UCSD-AML1 (cell line): ENCODE measurements around the gene NPAT.
A peak's percentile ranks its signal among the peaks of the same experiment; 100 is the strongest.

Experiments used
- DNase-seq: peaks from one replicate; lab custom pipeline; 2025; ENCODE audit not compliant: unreplicated experiment; lab: John Stamatoyannopoulos, UW

NPAT gene

DNA sequence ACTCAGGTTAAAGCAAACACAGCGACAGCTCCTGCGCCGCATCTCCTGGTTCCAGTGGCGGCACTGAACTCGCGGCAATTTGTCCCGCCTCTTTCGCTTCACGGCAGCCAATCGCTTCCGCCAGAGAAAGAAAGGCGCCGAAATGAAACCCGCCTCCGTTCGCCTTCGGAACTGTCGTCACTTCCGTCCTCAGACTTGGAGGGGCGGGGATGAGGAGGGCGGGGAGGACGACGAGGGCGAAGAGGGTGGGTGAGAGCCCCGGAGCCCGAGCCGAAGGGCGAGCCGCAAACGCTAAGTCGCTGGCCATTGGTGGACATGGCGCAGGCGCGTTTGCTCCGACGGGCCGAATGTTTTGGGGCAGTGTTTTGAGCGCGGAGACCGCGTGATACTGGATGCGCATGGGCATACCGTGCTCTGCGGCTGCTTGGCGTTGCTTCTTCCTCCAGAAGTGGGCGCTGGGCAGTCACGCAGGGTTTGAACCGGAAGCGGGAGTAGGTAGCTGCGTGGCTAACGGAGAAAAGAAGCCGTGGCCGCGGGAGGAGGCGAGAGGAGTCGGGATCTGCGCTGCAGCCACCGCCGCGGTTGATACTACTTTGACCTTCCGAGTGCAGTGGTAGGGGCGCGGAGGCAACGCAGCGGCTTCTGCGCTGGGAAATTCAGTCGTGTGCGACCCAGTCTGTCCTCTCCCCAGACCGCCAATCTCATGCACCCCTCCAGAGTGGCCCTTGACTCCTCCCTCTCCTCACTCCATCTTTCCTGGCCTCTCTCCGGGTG is at the start of gene NPAT, which contains the start of gene ATM:
Gene NPAT, minus strand, starts transcription at position 65 of the 774 bp plus-strand sequence. CDS start 102 bp downstream, outside the sequence.
Gene ATM, plus strand, starts transcription at position 494 of the 774 bp plus-strand sequence. CDS start 4,558 bp downstream, outside the sequence.
- DNase-seq, result peak; percentile 100

DNA sequence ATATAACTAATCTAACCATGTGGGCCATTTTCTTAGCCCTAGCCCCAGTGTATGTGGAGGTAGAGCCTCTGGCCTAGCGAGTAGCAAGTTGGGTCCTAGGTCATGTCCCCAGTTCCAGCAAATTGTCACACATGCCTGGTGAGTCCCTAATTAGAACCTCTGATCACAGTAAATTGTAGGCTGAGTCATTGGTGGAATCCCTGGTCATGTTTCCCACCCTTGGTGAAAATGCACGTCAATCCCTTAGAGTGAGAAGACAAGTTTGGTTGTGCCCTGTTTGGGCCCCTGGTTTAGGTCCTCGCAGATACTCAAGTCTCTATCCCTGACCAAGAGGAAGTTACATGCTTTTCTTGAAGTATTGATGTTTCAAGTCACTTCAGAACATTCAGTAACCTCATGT is 47.1 kb upstream of the NPAT start:
- DNase-seq, result no peak

DNA sequence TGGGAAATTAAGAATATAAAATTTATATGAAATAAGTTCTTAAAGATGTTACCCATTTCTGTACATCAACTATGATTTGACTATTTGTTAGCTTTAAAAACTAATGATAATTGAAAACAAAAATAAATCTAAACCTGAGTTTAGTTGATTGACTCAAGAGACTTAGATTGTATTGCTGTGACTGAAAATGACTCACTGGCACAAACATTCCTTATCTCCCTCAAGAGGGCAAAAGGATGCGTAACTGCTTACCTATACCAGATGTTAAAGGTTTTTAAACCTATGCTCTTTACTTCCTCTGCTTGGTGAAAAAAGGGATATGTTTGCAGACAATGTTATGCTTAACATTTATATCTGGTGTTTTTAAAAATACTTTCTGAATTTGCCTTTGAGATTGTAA is 30.7 kb upstream of the NPAT start:
- DNase-seq, result no peak

DNA sequence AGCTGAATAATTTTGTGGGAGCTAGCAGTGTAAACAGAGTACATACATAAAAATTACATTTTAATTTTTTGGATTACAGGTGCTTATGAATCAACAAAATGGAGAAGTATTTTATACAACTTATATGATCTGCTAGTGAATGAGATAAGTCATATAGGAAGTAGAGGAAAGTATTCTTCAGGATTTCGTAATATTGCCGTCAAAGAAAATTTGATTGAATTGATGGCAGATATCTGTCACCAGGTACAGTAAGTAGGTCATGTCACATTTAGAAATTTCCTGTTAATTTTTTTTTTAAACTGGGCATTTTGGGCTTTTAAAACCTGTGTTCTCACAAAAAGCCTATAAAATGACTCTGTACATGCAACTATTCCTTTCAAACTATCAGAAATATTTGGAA is 24.4 kb upstream of the NPAT start:
- no peak for DNase-seq

DNA sequence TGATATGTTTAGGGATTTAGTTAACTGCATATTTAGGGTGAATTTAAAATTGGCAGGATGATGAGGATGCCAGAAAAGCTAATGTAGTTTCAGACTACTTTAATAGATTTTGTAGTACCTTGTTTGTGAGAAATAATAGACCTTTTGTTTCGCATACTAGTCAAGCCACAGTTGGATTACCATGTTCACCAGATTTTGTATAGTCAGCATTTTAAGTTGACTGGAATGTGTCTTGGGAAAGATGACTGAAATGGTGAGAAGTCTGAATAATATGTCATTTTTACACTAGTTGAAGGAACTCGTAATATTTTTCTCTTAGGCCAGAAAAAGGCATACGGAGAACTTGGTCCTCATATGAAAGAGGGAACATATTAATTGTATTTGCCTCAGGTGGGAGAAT is 23.9 kb upstream of the NPAT start:
- no peak for DNase-seq

DNA sequence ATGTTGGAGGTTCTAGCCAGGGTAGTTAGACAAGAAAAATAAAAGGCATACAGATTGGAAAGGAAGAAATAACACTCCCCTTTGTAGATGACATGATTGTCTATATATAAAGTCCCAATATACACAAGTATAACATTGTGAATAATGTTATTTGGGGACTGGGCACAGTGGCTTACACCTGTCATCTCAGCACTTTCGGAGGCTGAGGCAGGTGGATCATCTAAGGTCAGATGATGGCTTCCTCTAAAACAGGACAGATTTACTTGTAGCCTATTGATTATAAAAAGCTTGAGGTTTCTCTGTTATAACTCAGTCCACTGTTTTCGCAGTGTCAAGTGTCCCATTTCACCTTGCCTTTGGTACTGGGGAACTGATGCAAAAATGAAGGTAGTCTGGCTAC is 20.0 kb upstream of the NPAT start:
- DNase-seq, result no peak

DNA sequence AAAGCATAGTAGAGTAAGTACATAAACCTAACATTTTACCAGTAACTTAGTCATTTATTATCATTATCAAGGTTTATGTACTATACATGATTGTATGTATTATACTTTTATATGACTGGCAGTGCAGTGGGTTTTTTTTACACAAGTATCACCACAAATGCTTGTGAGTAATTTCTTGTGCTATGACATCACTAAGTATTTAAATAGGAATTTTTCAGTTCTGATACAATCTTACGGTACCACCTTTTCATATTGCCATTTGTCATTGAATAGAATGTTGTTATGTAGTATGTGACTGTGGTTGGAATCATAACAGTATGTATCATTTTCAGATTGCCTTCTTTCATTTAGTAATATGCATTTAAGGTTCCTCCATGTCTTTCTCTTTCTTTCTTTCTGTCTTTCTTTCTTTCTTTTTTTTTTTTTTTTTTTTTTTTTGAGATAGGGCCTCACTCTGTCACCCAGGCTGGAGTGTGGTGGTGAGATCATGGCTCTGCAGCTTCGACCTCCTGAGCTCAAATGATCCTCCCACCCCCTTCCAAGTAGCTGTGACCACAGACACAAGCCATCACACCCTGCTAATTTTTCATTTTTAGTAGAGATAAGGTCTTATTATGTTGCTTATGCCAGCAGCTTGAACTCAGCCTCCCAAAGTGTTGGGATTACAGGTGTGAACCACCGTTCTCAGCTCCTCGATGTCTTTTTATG is 19.0 kb upstream of the NPAT start:
- DNase-seq, result no peak

DNA sequence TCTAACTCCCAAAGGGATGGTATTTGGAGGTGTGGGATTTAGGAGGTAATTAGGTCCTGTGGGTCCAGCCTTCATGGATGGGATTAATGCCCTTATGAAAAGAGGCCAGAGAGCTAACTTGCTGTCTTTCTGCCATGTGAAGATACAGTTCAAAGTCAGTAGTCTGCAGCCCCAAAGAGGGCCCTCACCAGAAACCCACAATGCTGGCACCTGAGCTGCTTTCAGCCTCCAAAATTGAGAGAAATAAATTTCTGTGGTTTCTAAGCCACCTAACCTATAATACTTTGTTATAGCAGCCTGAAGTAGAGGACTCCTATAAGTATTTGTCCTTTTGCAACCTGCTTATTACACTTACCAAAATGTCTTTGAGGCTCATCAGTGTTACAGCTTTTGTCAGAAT is 16.6 kb upstream of the NPAT start:
- no peak for DNase-seq

DNA sequence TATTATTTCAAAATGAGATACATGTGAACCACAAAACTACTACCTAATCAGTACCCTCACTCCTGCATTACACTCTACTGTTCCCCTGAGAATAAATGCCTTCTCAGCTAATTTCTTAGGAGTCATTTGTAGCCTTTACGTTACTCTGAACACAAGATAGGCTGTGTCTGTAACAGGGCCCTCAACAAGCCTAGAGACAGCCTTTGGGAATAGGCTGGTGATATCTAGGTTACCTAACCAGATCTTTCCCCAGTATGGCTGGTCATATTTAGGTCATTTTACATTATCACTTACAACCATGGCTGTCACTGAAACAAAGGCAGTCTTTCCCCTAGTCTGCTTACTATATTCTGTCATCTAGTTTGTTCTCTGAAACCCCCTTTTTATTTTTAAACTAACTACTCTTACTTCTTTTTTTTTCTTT is 14.6 kb upstream of the NPAT start:
- no peak for DNase-seq

DNA sequence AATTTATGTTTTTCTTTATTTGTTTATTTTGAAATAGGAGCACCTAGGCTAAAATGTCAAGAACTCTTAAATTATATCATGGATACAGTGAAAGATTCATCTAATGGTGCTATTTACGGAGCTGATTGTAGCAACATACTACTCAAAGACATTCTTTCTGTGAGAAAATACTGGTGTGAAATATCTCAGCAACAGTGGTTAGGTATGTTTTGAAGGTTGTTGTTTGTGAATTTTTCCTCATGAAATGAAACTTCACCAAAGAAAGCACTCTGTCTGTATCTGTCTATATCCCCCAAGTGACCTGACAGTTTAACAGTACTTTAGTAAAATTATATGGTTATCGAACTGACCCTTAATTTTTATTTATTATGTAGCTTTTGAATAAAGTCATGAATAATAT is 13.2 kb upstream of the NPAT start:
- no peak for DNase-seq

DNA sequence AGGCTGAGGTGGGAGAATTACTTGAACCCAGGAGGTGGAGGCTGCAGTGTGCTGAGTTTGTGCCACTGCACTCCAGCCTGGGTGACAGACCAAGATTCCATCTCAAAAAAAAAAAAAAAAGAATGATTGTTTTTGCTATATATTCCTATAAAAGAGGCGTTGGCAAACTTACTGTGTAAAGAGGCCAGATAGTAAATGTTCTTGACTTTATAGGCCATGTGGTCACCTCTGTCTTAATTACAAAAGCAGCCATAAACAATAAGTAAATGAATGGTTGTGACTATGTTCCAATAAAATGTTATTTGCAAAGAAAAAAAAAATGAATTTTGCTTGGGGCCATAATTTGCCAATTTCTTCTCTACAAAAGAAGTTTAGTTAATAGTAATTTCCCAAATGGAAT is 12.8 kb upstream of the NPAT start:
- no peak for DNase-seq

DNA sequence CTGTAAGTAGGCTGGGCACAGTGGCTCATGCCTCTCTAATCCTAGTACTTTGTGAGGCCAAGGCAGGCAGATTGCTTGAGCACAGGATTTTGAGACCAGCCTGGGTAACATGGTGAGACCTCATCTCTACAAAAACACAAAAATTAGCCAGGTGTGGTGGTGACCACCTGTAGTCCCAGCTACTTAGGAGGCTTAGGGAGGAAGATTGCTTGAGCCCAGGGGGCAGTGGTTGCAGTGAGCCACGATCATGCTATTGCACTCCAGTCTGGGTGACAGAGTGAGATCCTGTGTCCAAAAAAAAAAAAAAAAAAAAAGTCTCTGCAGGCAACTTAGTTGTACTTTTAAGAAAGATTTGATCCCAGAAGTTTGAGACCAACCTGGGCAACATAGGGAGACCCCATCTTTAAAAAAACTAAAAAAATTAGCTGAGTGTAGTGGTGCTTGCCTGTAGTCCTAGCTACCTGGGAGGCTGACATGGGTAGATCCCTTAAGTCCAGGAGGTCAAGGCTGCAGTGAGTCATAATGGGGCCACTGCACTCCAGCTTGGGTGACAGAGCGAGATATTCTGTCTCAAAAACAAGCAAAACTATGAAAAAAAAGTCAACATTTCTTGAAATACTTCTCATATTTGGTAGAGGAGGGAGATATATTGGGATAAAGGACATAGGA is 11.0 kb upstream of the NPAT start:
- no peak for DNase-seq

DNA sequence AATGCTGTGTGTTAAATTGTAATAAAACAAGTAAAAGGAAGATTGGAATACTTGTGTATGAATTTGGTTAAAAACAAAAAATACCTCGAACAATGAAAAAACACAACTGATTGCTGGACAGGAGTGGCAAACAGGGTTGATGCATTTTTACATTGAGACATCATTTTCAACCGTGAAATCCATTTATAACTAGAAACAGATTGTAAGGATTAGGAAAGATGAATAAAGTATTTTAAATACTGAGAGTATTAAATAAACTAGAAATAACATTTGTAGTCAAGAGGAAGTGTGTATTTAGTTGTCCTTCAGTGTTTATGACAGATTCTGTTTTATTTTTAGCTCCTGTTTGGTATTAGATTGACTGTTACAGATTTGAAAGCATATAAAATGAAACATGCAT is 5.8 kb upstream of the NPAT start:
- DNase-seq, result no peak

DNA sequence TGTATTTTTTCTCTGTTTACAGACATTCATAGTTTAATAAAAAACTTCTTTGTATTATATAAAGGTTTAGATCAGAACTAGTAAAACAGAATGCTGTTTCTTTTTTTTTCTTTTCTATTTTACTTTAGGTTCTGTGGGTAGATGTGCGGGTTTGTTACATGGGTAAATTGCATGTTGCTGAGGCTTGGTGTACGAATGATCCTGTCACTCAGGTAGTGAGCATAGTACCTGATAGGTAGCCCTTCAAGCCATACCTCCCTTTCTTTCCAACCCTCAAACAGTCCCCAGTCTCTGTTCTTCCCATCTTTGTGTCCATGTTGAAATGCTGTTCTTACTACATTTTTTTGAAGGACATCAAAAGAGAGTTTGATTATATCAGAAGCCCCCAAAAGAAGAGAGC is 3.6 kb upstream of the NPAT start:
- DNase-seq, result no peak

DNA sequence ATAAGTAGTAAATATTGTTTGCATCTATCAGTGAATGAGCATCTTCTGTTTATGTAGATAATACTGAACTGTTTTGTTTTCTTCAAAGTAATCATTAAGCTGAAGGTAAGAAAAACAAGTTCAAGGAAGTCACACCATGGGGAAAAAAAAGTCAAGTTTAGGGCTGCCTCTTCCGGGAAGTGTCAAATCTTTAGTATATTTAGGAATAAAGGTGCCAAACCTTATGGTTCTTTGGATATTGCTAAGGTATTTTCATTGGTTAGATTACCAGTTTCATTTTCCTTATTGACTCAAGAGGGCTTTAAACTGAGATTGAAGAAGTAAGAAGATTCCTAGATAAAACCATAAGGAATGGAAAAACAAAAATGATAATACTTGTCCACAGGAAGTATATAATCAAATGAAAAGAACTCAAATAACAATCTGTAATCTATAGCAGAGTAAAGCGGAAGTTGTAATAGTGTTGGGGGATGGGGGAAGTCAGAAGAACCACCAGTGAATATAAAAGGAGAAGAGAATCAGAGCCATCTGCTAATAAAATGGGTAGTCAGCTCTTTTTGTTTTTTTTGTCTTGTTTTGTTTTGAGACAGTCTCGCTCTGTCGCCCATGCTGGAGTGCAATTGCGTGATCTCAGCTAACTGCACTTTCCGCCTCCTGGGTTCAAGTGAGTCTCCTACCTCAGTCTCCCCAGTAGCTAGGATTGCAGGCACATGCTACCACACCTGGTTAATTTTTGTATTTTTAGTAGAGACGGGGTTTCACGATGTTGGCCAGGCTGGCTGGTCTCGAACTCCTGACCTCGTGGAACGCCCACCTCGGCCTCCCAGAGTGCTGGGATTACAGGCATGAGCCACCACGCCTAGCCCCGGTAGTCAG is 2.7 kb upstream of the NPAT start:
- no peak for DNase-seq

DNA sequence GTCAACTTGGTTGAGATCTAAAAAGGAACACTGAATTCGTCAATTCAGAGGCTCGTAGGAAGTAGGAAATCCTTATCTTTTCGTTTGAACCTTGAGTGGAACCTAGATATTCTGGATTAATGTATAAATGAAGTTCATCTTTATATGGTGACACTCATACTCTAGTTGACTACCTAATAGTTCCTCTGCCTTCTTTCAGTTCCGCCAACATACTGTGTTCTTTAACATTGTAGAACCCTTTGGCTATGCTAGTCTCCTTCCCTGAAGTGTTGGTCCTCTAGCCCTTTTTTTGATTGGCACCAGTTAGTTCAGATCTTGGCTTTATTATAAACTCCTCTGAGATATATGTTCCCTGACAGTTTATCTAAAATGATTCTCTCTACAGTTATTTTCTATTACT is 1.9 kb upstream of the NPAT start:
- no peak for DNase-seq

DNA sequence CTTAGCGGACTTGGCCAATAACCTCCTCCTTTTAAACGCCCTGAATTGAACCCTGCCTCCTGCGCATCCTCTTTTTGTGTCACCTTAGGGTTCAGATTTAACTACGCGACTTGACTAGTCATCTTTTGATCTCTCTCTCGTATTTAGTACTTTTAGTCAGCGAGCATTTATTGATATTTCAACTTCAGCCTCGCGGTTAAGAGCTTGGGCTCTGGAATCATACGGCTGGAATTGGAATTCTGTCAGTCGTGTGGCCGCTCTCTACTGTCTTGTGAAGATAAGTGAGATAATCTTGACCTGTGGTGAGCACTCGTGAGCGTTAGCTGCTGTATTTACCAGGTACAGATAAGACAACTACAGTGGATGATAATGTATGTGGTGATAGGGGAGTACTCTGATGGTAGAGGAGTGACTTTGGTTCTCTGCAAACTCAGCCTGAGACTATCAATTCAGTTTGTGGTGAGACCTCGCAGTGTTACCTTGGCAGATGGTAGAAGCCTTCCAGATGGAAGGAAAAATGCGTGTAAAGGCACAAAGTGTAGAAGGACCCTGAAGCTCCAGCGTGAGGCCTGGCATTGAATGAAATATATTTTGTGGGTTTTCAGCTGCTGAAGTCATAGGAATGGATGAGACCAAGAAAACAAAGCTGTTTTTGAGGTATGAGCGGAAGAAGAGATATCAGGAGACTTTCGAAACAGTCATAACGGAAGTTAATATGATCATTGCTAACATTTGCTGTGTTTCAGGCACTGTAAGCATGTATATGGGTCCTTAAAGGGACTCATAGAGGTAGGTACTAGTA is 1.1 kb upstream of the NPAT start:
- no peak for DNase-seq

DNA sequence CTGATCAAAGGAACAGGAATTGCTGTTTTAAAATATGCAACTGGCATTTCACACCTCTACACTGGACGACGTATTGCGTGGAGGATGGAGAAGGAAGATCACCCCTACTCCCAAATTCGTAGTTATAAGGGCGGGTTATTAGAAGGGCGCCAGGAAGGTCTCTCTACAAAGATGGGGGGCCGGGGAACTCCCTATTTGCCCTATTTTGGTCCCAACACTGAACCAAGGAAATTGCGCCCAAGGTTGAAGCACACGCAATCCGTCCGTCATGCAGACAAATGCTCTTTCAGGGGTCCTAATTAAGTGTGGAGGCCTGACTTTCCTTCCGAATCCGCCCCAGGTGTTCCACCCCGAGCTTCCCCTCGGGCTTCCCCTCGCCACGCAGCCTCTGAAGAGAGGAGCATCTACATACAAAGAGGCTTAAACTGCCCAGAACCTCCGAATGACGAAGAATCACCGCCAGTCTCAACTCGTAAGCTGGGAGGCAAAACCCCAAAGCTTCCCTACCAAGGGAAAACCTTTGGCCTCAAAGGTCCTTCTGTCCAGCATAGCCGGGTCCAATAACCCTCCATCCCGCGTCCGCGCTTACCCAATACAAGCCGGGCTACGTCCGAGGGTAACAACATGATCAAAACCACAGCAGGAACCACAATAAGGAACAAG is 396 bp downstream of the NPAT start:
- DNase-seq, result no peak

DNA sequence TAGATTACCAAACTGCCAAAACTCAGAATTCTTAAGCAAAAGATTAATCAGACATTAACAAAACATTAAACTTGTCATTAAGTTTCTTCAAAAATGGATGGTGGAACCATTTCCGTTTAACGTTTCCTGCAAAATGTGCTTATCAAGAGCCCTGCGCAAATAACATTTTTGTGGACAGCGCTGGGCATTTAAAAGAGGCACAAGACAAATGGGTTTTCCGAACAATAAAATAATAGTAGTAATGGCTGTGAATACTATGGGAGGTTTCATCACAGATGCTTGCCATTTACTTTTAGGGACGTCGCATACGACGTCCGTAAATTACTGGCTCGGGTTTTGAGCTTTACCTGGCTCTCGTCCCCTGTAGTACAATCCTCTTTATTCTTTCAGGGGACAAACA is 1.1 kb downstream of the NPAT start:
- no peak for DNase-seq
